Measurements from ENCODE around the gene POLR3K.

POLR3K gene

GRCh38 chr16:74747-75334 lies 21.4 kb upstream of the POLR3K start:
- ChIA-PET POLR2A (interaction anchor here (0.5 to 1.2 kb wide), 2 partner anchors 22 to 172 kb away, joined by 3 to 5 read pairs; partner anchors contain the start of genes POLR3K and SNRNP25), CTCF (interaction anchor here (1.2 to 2.7 kb wide), 5 partner anchors 9 to 25 kb away, joined by 4 to 25 read pairs (median 13); no protein-coding TSS in a partner anchor)
- Histone ChIP-seq H3K4me3 (ENCODE audit: low read depth, low read length) (no peak overlapping the region), H3K36me3 (ENCODE audit: control insufficient read depth in 2 of 2, insufficient read depth in 1 of 2, low read length in 2 of 2) (peaks cover 0 to 6% of the 10 kb centered on the region in 2 experiments; a peak in 1 of 3 replicates), H3K27ac (ENCODE audit: extremely low read depth, low read depth, low read length) (no peak overlapping the region), H3K4me1 (ENCODE audit: control insufficient read depth, insufficient read depth, low read length) (peaks cover 18% of the 10 kb centered on the region), H3K9me3 (ENCODE audit: control insufficient read depth, insufficient read depth, low read depth, low read length) (no peaks in the 10 kb centered on the region)
- TF ChIP-seq ZNF184 (tag by site-specific recombination; IDR thresholded peaks at IDR 0.05) (no peak), ZNF169 (tag by site-specific recombination; IDR thresholded peaks at IDR 0.05) (no peak), PRDM10 (tag by site-specific recombination; IDR thresholded peaks at IDR 0.05) (no peak), ZBTB20 (tag by site-specific recombination; IDR thresholded peaks at IDR 0.05) (peak; percentile 67), ZNF302 (tag by site-specific recombination; IDR thresholded peaks at IDR 0.05; ENCODE audit: low read depth) (no peak), ZNF768 (tag by site-specific recombination; IDR thresholded peaks at IDR 0.05) (no peak), PRDM1 (tag by site-specific recombination; IDR thresholded peaks at IDR 0.05) (peak; percentile 17; the same call in 1 of the 2 replicates), ZNF623 (tag by site-specific recombination; IDR thresholded peaks at IDR 0.05) (no peak), ZBTB21 (tag by site-specific recombination; IDR thresholded peaks at IDR 0.05) (no peak), KLF1 (tag by site-specific recombination; IDR thresholded peaks at IDR 0.05) (peak; percentile 75), SP7 (tag by site-specific recombination; IDR thresholded peaks at IDR 0.05) (0 out of 2 replicates have a peak, but pooled peaks have one; percentile 31), GLIS1 (tag by site-specific recombination; IDR thresholded peaks at IDR 0.05) (peak; percentile 76), SP2 (tag by site-specific recombination; IDR thresholded peaks at IDR 0.05) (peak; percentile 32; the same call in 1 of the 2 replicates), ZBTB8A (tag by site-specific recombination; IDR thresholded peaks at IDR 0.05) (no peak), ZNF610 (tag by site-specific recombination; IDR thresholded peaks at IDR 0.05; ENCODE audit: borderline replicate concordance) (no peak), ZNF747 (tag by site-specific recombination; IDR thresholded peaks at IDR 0.05) (no peak), ZNF571 (tag by site-specific recombination; IDR thresholded peaks at IDR 0.05) (no peak), ZNF23 (tag by site-specific recombination; IDR thresholded peaks at IDR 0.05; ENCODE audit: borderline replicate concordance) (no peak), ZNF274 (IDR thresholded peaks at IDR 0.05; ENCODE audit: low read length) (no peak), ZNF274 (tag by site-specific recombination; IDR thresholded peaks at IDR 0.05; ENCODE audit: borderline replicate concordance) (no peak)
- TF ChIP-seq, protein P1, sequence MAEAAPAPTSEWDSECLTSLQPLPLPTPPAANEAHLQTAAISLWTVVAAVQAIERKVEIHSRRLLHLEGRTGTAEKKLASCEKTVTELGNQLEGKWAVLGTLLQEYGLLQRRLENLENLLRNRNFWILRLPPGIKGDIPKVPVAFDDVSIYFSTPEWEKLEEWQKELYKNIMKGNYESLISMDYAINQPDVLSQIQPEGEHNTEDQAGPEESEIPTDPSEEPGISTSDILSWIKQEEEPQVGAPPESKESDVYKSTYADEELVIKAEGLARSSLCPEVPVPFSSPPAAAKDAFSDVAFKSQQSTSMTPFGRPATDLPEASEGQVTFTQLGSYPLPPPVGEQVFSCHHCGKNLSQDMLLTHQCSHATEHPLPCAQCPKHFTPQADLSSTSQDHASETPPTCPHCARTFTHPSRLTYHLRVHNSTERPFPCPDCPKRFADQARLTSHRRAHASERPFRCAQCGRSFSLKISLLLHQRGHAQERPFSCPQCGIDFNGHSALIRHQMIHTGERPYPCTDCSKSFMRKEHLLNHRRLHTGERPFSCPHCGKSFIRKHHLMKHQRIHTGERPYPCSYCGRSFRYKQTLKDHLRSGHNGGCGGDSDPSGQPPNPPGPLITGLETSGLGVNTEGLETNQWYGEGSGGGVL (tag by site-specific recombination; IDR thresholded peaks at IDR 0.05), result peak; percentile 85
- TF ChIP-seq, protein P2, sequence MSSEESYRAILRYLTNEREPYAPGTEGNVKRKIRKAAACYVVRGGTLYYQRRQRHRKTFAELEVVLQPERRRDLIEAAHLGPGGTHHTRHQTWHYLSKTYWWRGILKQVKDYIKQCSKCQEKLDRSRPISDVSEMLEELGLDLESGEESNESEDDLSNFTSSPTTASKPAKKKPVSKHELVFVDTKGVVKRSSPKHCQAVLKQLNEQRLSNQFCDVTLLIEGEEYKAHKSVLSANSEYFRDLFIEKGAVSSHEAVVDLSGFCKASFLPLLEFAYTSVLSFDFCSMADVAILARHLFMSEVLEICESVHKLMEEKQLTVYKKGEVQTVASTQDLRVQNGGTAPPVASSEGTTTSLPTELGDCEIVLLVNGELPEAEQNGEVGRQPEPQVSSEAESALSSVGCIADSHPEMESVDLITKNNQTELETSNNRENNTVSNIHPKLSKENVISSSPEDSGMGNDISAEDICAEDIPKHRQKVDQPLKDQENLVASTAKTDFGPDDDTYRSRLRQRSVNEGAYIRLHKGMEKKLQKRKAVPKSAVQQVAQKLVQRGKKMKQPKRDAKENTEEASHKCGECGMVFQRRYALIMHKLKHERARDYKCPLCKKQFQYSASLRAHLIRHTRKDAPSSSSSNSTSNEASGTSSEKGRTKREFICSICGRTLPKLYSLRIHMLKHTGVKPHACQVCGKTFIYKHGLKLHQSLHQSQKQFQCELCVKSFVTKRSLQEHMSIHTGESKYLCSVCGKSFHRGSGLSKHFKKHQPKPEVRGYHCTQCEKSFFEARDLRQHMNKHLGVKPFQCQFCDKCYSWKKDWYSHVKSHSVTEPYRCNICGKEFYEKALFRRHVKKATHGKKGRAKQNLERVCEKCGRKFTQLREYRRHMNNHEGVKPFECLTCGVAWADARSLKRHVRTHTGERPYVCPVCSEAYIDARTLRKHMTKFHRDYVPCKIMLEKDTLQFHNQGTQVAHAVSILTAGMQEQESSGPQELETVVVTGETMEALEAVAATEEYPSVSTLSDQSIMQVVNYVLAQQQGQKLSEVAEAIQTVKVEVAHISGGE (tag by site-specific recombination; conservative IDR thresholded peaks at IDR 0.05; ENCODE audit: low read depth), result peak; percentile 37; the same call in 1 of the 2 replicates

Measured in HEK293 (cell line).